ENCODE results near the gene ABT1. TPM values are rescaled to one million over a fixed set of nuclear protein-coding genes. Genes with fewer than 3 reads are reported as not detected.

Gene ABT1
- total and polyA plus RNA-seq, 2 donors (not counting 1 experiment from before 2014, with no cell fraction given): 17.6 to 29.8 TPM

DNA sequence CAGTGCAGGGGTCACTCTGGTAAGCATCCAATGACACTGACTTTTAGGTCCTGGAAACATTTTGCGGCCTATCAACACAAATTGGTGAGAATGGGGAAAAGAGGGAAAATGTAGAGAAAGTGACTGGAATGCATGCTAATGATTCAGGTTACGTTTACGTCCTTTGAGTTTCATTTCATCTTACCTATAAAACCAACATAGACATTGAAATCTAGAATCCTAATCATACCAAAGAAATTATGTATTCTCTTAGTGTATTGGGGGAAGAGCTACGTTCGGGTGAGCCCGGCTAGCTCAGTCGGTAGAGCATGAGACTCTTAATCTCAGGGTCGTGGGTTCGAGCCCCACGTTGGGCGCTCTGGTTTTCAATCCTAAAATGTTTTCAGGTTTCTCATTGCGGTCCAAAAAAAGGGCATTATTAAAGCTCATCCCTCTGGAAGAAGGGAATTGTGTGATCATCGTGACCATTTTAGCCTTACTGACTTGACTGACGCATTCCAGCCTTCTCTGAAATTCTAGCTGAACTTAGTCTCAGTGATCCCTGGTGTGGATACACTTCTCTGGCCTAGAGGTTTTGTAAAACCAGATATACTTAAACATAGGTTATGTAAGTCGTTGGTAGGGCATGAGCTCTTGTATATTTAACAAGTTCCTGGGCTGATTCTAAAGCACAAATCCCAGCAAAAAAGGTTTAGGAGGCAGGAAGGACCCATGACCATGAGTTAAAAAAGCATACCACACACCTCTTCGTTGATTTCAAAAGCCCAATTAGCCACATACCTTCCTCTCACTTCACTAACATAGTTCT, 40.3 kb upstream of the ABT1 start:
- Mint-ChIP-seq H3K9me3 (ENCODE audit: insufficient read depth) (no peaks in the 10 kb centered on the region), H3K27me3 (no peaks in the 10 kb centered on the region), H3K27ac (peak overlapping the region; percentile 35), H3K4me3 (no peak overlapping the region), H3K4me1 (peaks cover 15% of the 10 kb centered on the region)
- H3K79me2 ChIP-seq (ENCODE audit: control insufficient read depth, insufficient read depth, low read length): no peaks in the 10 kb centered on the region
- ATAC-seq (ENCODE audit: low read depth) (no peak), DNase-seq (peak; percentile 55)
- no peaks in the 10 kb centered on the region for H4K20me1 ChIP-seq (ENCODE audit: control insufficient read depth, insufficient read depth, low read length, poor library complexity, severe bottlenecking)
- no peak overlapping the region for H3K27ac ChIP-seq (ENCODE audit: low read length in 2 of 2)
- WGBS (ENCODE audit: insufficient coverage): 44% methylated on average over 10 of the region's 16 CpGs
- intact Hi-C loops (cut with micrococcal nuclease): loop anchor here (10.0 kb wide), 2 partner anchors 532 to 918 kb away; partner anchors contain the start of gene ZNF184
- ChIA-PET CTCF (interaction anchor here (0.5 to 5.6 kb wide), 7 partner anchors 12 to 262 kb away, joined by 3 to 35 read pairs (median 4); partner anchors contain the start of gene HMGN4), POLR2A (interaction anchor here (0.6 kb wide), 1 partner anchor 16 kb away, joined by 7 read pairs; no protein-coding TSS in a partner anchor)
- no peak overlapping the region for H3K9ac ChIP-seq (ENCODE audit: low read length)
- no peak overlapping the region for H3K4me2 ChIP-seq (replicated peaks; ENCODE audit: low read depth, low read length, poor library complexity, severe bottlenecking)
- peaks cover 15 to 32% of the 10 kb centered on the region in 2 donors for H3K4me1 ChIP-seq (ENCODE audit: control insufficient read depth in 2 of 2, insufficient read depth in 2 of 2, low read length in 2 of 2)
- no peaks in the 10 kb centered on the region for H3K36me3 ChIP-seq (replicated peaks in 1 of 2; ENCODE audit: control extremely low read depth in 1 of 2, control insufficient read depth in 1 of 2, extremely low read depth in 1 of 2, insufficient read depth in 2 of 2, low read length in 1 of 2)
- H2AFZ ChIP-seq (ENCODE audit: insufficient read depth, low read depth, low read length, poor library complexity, severe bottlenecking): no peak overlapping the region
- H3K4me3 ChIP-seq (ENCODE audit: control extremely low read depth in 1 of 5, extremely low read depth in 1 of 5, insufficient read depth in 1 of 5, low read depth in 2 of 5, low read length in 4 of 5): no peak overlapping the region
- no peak for TF ChIP-seq EZH2 (IDR thresholded peaks at IDR 0.05; ENCODE audit: borderline replicate concordance, insufficient read depth, low read depth, low read length, poor library complexity, severe bottlenecking)
- no peaks in the 10 kb centered on the region for H3K9me3 ChIP-seq (ENCODE audit: control extremely low read depth in 1 of 3, control insufficient read depth in 2 of 3, insufficient read depth in 1 of 3, low read length in 2 of 3)
- no peaks in the 10 kb centered on the region for H3K27me3 ChIP-seq (replicated peaks in 1 of 4; ENCODE audit: control extremely low read depth in 1 of 4, control insufficient read depth in 3 of 4, insufficient read depth in 4 of 4, low read length in 3 of 4)

DNA sequence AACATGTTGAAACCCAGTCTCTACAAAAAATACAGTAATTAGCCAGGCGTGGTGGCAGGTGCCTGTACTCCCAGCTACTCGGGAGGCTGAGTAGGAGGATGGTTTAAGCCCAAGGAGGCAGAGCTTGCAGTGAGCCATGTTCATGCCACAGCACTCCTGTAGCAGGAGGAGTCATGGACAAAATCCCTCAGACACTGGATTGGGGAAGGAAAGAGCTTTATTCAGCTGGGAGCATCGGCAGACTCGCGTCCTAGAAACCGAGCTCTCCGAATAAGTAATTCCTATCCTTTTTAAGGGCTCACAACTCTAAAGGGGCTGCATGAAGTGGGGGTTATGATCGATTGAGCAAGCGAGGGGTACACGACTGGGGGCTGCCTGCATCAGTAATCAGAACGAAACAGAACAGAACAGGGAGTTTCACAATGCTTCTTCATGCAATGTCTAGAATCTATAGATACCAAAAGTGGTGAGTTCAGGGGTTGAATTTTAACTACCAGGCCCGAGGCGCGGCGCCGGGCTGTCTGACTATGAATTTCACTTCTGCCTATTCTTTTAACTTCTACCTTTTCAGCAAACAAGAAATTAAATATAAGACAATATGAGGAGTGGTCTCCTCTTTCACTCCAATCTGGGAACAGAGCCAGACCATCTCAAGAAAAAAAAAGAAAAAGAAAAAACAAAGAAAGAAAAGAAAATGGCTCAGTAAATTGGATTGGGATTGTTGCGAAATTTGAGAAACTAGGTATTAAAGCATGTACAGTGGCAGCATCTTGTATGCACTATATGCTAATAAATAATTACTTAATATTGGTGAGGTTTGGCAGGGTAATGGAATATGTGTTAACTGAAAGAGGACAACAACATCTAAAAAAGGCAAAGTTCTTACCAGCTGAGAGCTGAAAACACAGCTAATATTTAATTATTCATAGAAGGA, 35.0 kb upstream of the ABT1 start:
- Histone ChIP-seq H3K4me1 (ENCODE audit: control insufficient read depth in 2 of 2, insufficient read depth in 2 of 2, low read length in 2 of 2) (no peaks in the 10 kb centered on the region), H3K27ac (ENCODE audit: low read length in 2 of 2) (no peak overlapping the region), H3K4me3 (ENCODE audit: control extremely low read depth in 1 of 5, extremely low read depth in 1 of 5, insufficient read depth in 1 of 5, low read depth in 2 of 5, low read length in 4 of 5) (no peak overlapping the region), H3K9me3 (ENCODE audit: control extremely low read depth in 1 of 3, control insufficient read depth in 2 of 3, insufficient read depth in 1 of 3, low read length in 2 of 3) (peaks cover 0 to 4% (median 0%) of the 10 kb centered on the region in 3 donors), H3K27me3 (replicated peaks in 1 of 4; ENCODE audit: control extremely low read depth in 1 of 4, control insufficient read depth in 3 of 4, insufficient read depth in 4 of 4, low read length in 3 of 4) (no peaks in the 10 kb centered on the region), H3K9ac (ENCODE audit: low read length) (no peak overlapping the region), H3K36me3 (replicated peaks in 1 of 2; ENCODE audit: control extremely low read depth in 1 of 2, control insufficient read depth in 1 of 2, extremely low read depth in 1 of 2, insufficient read depth in 2 of 2, low read length in 1 of 2) (no peaks in the 10 kb centered on the region), H2AFZ (ENCODE audit: insufficient read depth, low read depth, low read length, poor library complexity, severe bottlenecking) (no peak overlapping the region), H3K4me2 (replicated peaks; ENCODE audit: low read depth, low read length, poor library complexity, severe bottlenecking) (no peak overlapping the region), H4K20me1 (ENCODE audit: control insufficient read depth, insufficient read depth, low read length, poor library complexity, severe bottlenecking) (no peaks in the 10 kb centered on the region), H3K79me2 (ENCODE audit: control insufficient read depth, insufficient read depth, low read length) (no peaks in the 10 kb centered on the region)
- POLR2A ChIA-PET: interaction anchor here (0.5 kb wide), 1 partner anchor 1303 kb away, joined by 15 read pairs; a partner anchor contains a TSS
- 91% methylated on average over 2 of the region's 17 CpGs for WGBS (ENCODE audit: insufficient coverage)
- Mint-ChIP-seq H3K4me1 (peaks cover 2% of the 10 kb centered on the region), H3K27me3 (no peaks in the 10 kb centered on the region), H3K27ac (no peak overlapping the region), H3K4me3 (no peak overlapping the region), H3K9me3 (ENCODE audit: insufficient read depth) (no peaks in the 10 kb centered on the region)
- TF ChIP-seq EZH2 (IDR thresholded peaks at IDR 0.05; ENCODE audit: borderline replicate concordance, insufficient read depth, low read depth, low read length, poor library complexity, severe bottlenecking): no peak
- TF ChIP-seq, protein P1, sequence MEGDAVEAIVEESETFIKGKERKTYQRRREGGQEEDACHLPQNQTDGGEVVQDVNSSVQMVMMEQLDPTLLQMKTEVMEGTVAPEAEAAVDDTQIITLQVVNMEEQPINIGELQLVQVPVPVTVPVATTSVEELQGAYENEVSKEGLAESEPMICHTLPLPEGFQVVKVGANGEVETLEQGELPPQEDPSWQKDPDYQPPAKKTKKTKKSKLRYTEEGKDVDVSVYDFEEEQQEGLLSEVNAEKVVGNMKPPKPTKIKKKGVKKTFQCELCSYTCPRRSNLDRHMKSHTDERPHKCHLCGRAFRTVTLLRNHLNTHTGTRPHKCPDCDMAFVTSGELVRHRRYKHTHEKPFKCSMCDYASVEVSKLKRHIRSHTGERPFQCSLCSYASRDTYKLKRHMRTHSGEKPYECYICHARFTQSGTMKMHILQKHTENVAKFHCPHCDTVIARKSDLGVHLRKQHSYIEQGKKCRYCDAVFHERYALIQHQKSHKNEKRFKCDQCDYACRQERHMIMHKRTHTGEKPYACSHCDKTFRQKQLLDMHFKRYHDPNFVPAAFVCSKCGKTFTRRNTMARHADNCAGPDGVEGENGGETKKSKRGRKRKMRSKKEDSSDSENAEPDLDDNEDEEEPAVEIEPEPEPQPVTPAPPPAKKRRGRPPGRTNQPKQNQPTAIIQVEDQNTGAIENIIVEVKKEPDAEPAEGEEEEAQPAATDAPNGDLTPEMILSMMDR (IDR thresholded peaks at IDR 0.05): no peak
- DNase-seq: no peak
- intact Hi-C loops (cut with micrococcal nuclease): no loop called here
- CTCF ChIA-PET: interaction anchor here (0.6 to 2.2 kb wide), 2 partner anchors 10 to 1234 kb away, joined by 5 to 8 read pairs; no protein-coding TSS in a partner anchor
- no peak for ATAC-seq (ENCODE audit: low read depth)

Measured in B cell (primary cell).